PFSK-1 (cell line): Measurements from ENCODE around the gene EPG5.

Experiments used
- FOXP2 ChIP-seq: optimal IDR thresholded peaks from 2 replicates; pipeline ENCODE3; 2011; ENCODE audit warnings: borderline replicate concordance, control low read depth, inconsistent platforms; ENCODE audit not compliant: insufficient read depth; ENCODE audit errors: extremely low read length, extremely low read depth
- POLR2AphosphoS5 ChIP-seq: IDR thresholded peaks from 2 replicates; pipeline ENCODE4 v1.6.1; 2012; ENCODE audit warnings: low read depth, mild to moderate bottlenecking, control low read depth, low read length, moderate library complexity
- SIN3A ChIP-seq: IDR thresholded peaks from 2 replicates; pipeline ENCODE4 v1.6.1; 2012; ENCODE audit warnings: mild to moderate bottlenecking, low read length, moderate library complexity, borderline replicate concordance; ENCODE audit not compliant: insufficient read depth
- TAF1 ChIP-seq: IDR thresholded peaks from 2 replicates; pipeline ENCODE4 v1.6.1; 2012; ENCODE audit warnings: low read length, control low read depth, borderline replicate concordance; ENCODE audit not compliant: insufficient read depth
- TF ChIP-seq, protein P1 (sequence below), 2 experiments: IDR thresholded peaks; 2 replicates each; pipeline versions ENCODE4 v1.6.1 to v1.8.0; 2011 to 2012; ENCODE audit warnings: low read depth in 2 of 2, low read length in 2 of 2, control low read depth in 1 of 2, inconsistent platforms in 1 of 2, mild to moderate bottlenecking in 1 of 2, moderate library complexity in 1 of 2; ENCODE audit not compliant: insufficient read depth in 1 of 2

EPG5 gene

GRCh38 chr18:45999536-45999935 is 32.4 kb upstream of the EPG5 start:
- no peak for TF ChIP-seq SIN3A
- TF ChIP-seq POLR2AphosphoS5 = no peak
- TF ChIP-seq, protein P1, sequence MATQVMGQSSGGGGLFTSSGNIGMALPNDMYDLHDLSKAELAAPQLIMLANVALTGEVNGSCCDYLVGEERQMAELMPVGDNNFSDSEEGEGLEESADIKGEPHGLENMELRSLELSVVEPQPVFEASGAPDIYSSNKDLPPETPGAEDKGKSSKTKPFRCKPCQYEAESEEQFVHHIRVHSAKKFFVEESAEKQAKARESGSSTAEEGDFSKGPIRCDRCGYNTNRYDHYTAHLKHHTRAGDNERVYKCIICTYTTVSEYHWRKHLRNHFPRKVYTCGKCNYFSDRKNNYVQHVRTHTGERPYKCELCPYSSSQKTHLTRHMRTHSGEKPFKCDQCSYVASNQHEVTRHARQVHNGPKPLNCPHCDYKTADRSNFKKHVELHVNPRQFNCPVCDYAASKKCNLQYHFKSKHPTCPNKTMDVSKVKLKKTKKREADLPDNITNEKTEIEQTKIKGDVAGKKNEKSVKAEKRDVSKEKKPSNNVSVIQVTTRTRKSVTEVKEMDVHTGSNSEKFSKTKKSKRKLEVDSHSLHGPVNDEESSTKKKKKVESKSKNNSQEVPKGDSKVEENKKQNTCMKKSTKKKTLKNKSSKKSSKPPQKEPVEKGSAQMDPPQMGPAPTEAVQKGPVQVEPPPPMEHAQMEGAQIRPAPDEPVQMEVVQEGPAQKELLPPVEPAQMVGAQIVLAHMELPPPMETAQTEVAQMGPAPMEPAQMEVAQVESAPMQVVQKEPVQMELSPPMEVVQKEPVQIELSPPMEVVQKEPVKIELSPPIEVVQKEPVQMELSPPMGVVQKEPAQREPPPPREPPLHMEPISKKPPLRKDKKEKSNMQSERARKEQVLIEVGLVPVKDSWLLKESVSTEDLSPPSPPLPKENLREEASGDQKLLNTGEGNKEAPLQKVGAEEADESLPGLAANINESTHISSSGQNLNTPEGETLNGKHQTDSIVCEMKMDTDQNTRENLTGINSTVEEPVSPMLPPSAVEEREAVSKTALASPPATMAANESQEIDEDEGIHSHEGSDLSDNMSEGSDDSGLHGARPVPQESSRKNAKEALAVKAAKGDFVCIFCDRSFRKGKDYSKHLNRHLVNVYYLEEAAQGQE (IDR thresholded peaks at IDR 0.05; ENCODE audit: insufficient read depth in 1 of 2, low read depth in 2 of 2, low read length in 2 of 2) = no peak
- TF ChIP-seq TAF1 = no peak
- TF ChIP-seq FOXP2 = no peak

DNA sequence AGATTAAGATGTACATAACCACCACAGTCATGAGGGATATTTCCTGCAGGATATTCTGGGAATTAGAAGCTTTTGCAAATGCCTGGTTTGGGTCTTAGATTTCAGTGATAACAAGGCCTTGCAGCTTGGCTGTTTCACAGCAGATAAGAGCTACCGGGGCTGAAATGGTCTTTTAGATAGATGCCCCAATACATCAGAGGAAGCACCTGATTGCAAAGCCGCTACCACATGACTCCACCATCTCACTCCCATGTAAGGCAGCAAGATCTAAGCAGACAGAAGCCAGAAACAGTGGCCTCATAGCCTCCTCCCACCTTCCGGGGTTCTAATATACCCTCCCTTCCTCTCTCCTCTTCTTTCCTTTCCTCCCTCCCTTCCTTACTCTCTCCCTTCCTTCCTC is 31.1 kb upstream of the EPG5 start:
- TF ChIP-seq FOXP2 (no peak), TAF1 (no peak), SIN3A (no peak), POLR2AphosphoS5 (no peak)
- TF ChIP-seq, protein P1 (IDR thresholded peaks at IDR 0.05; ENCODE audit: insufficient read depth in 1 of 2, low read depth in 2 of 2, low read length in 2 of 2) = no peak

GRCh38 chr18:45997700-45998151 is 30.6 kb upstream of the EPG5 start:
- TF ChIP-seq FOXP2 (no peak), SIN3A (no peak), TAF1 (no peak), POLR2AphosphoS5 (no peak)
- TF ChIP-seq, protein P1 (IDR thresholded peaks at IDR 0.05; ENCODE audit: insufficient read depth in 1 of 2, low read depth in 2 of 2, low read length in 2 of 2) = no peak

- TF ChIP-seq, protein P1 (IDR thresholded peaks at IDR 0.05; ENCODE audit: insufficient read depth in 1 of 2, low read depth in 2 of 2, low read length in 2 of 2) = no peak
- TF ChIP-seq POLR2AphosphoS5 = no peak
- TF ChIP-seq FOXP2 = no peak
- no peak for TF ChIP-seq TAF1
- TF ChIP-seq SIN3A = no peak
These were observed 28.3 kb upstream of the EPG5 start for GRCh38 chr18:45995461-45995860.

DNA sequence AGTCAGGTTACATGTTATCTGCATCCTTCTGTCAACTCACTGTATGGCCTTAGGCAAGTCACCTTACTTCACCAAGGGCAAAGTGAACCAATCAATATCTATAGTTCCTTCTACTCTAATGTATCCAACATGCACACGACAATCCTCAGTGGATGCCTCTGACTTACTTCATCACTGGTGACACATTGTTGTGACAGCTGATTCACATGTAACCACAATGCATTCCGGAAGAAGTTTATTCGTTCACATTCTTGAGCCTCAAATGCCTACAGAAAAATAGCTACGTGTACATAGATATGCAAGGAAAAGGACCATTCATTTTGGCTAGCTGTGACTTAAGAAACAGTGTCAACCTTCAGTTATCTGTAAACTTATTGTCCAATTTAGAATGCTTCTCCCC is 26.3 kb upstream of the EPG5 start:
- no peak for TF ChIP-seq SIN3A
- TF ChIP-seq, protein P1 (IDR thresholded peaks at IDR 0.05; ENCODE audit: insufficient read depth in 1 of 2, low read depth in 2 of 2, low read length in 2 of 2) = no peak
- TF ChIP-seq POLR2AphosphoS5 = no peak
- TF ChIP-seq FOXP2 = no peak
- TF ChIP-seq TAF1 = no peak
